ENCODE results near the gene TWIST2. TPM values are rescaled to one million over a fixed set of nuclear protein-coding genes. Genes with fewer than 3 reads are reported as not detected.

TWIST2 gene
- polyA plus RNA-seq, 1 donor from 2014 or later = not detected

DNA sequence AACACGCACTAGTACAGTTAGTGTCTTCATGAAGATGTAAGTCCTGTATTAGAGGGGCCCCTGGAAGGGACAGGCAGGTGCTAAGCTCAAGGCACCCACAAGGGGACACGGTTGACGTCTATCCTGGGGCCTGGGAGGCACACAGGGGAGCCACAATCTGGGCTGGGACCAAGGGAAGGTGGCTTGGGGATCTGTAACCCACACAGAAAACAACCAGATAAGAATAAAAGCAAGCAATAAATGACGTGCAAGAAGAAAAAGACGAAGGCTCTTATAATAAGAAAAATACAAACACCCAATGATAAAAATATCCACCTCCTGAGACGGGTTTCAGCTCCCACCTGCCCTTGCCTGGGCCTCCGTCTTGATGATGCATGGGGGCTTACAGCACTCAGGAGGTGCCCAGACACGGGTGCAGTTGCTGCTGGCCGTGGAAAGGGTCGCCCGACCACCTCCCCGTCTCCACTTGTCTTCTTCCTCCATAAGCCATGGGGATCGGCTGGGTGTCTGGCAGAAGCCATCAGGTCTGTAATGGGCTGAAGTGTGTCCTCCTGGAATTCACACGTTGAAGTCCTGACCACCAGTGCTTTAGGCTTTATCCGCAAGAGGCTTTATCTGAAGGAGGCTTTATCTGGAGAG is 73.9 kb downstream of the TWIST2 start:
- H3K27me3 ChIP-seq (ENCODE audit: insufficient read depth, low read depth, low read length) = no peaks in the 10 kb centered on the region
- H3K4me2 ChIP-seq (ENCODE audit: low read length) = no peak overlapping the region
- H3K4me3 ChIP-seq (ENCODE audit: low read length) = no peak overlapping the region
- no peaks in the 10 kb centered on the region for H3K9me3 ChIP-seq (ENCODE audit: low read length)
- TF ChIP-seq EP300 (conservative IDR thresholded peaks at IDR 0.05; ENCODE audit: poor library complexity, severe bottlenecking) (no peak), CTCF (IDR thresholded peaks at IDR 0.05; ENCODE audit: poor library complexity, severe bottlenecking) (no peak)
- TF ChIP-seq, protein P1, sequence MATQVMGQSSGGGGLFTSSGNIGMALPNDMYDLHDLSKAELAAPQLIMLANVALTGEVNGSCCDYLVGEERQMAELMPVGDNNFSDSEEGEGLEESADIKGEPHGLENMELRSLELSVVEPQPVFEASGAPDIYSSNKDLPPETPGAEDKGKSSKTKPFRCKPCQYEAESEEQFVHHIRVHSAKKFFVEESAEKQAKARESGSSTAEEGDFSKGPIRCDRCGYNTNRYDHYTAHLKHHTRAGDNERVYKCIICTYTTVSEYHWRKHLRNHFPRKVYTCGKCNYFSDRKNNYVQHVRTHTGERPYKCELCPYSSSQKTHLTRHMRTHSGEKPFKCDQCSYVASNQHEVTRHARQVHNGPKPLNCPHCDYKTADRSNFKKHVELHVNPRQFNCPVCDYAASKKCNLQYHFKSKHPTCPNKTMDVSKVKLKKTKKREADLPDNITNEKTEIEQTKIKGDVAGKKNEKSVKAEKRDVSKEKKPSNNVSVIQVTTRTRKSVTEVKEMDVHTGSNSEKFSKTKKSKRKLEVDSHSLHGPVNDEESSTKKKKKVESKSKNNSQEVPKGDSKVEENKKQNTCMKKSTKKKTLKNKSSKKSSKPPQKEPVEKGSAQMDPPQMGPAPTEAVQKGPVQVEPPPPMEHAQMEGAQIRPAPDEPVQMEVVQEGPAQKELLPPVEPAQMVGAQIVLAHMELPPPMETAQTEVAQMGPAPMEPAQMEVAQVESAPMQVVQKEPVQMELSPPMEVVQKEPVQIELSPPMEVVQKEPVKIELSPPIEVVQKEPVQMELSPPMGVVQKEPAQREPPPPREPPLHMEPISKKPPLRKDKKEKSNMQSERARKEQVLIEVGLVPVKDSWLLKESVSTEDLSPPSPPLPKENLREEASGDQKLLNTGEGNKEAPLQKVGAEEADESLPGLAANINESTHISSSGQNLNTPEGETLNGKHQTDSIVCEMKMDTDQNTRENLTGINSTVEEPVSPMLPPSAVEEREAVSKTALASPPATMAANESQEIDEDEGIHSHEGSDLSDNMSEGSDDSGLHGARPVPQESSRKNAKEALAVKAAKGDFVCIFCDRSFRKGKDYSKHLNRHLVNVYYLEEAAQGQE (IDR thresholded peaks at IDR 0.05; ENCODE audit: borderline replicate concordance) = no peak
- H3K79me2 ChIP-seq (replicated peaks; ENCODE audit: insufficient read depth, low read length) = no peaks in the 10 kb centered on the region
- H3F3A ChIP-seq (ENCODE audit: insufficient read depth, low read length, poor library complexity, severe bottlenecking) = no peaks in the 10 kb centered on the region
- H3K36me3 ChIP-seq (ENCODE audit: insufficient read depth, low read length) = no peaks in the 10 kb centered on the region
- H3K9ac ChIP-seq (ENCODE audit: low read length) = no peak overlapping the region
- no peaks in the 10 kb centered on the region for H3K9me2 ChIP-seq (ENCODE audit: insufficient read depth, low read length)
- H2AFZ ChIP-seq (ENCODE audit: low read depth, low read length) = no peak overlapping the region
- no peak overlapping the region for H3K27ac ChIP-seq (ENCODE audit: low read length)
- no peaks in the 10 kb centered on the region for H4K20me1 ChIP-seq (ENCODE audit: insufficient read depth)

GRCh38 chr2:238922435-238922834 is 74.5 kb downstream of the TWIST2 start:
- no peaks in the 10 kb centered on the region for H3K9me2 ChIP-seq (ENCODE audit: insufficient read depth, low read length)
- H3K79me2 ChIP-seq (replicated peaks; ENCODE audit: insufficient read depth, low read length) = no peaks in the 10 kb centered on the region
- H4K20me1 ChIP-seq (ENCODE audit: insufficient read depth) = no peaks in the 10 kb centered on the region
- no peak overlapping the region for H3K4me2 ChIP-seq (ENCODE audit: low read length)
- H3K9me3 ChIP-seq (ENCODE audit: low read length) = no peaks in the 10 kb centered on the region
- H3K27me3 ChIP-seq (ENCODE audit: insufficient read depth, low read depth, low read length) = no peaks in the 10 kb centered on the region
- no peak overlapping the region for H3K4me3 ChIP-seq (ENCODE audit: low read length)
- no peak overlapping the region for H2AFZ ChIP-seq (ENCODE audit: low read depth, low read length)
- H3K9ac ChIP-seq (ENCODE audit: low read length) = no peak overlapping the region
- no peak overlapping the region for H3K27ac ChIP-seq (ENCODE audit: low read length)
- H3F3A ChIP-seq (ENCODE audit: insufficient read depth, low read length, poor library complexity, severe bottlenecking) = no peaks in the 10 kb centered on the region
- no peaks in the 10 kb centered on the region for H3K36me3 ChIP-seq (ENCODE audit: insufficient read depth, low read length)
- no peak for TF ChIP-seq POLR2AphosphoS5 (IDR thresholded peaks at IDR 0.05)
- no peak for TF ChIP-seq SMC3 (conservative IDR thresholded peaks at IDR 0.05; ENCODE audit: poor library complexity)
- no peak for TF ChIP-seq TAF1 (IDR thresholded peaks at IDR 0.05; ENCODE audit: low read depth)
- TF ChIP-seq, protein P1 (IDR thresholded peaks at IDR 0.05; ENCODE audit: borderline replicate concordance) = no peak
- TF ChIP-seq EZH2 (IDR thresholded peaks at IDR 0.05; ENCODE audit: borderline replicate concordance, insufficient read depth, low read length, poor library complexity, severe bottlenecking) = no peak
- no peak for TF ChIP-seq RAD21 (conservative IDR thresholded peaks at IDR 0.05)
- TF ChIP-seq EP300 (conservative IDR thresholded peaks at IDR 0.05; ENCODE audit: poor library complexity, severe bottlenecking) = no peak
- TF ChIP-seq CTCF (IDR thresholded peaks at IDR 0.05; ENCODE audit: poor library complexity, severe bottlenecking) = no peak
- no peak for TF ChIP-seq MXI1 (conservative IDR thresholded peaks at IDR 0.05; ENCODE audit: poor library complexity, severe bottlenecking)

Data from neural cell (in vitro differentiated cells).